GM12872 (cell line): ENCODE measurements around the gene NRG4.

ENCODE experiments used
- CTCF ChIP-seq: IDR thresholded peaks from 3 replicates; pipeline ENCODE4 v1.5.1; 2011; ENCODE audit warnings: low read depth, mild to moderate bottlenecking, low read length, moderate library complexity; ENCODE audit not compliant: insufficient read depth

NRG4 gene

GRCh38 chr15:75989045-75989444 is 23.2 kb downstream of the NRG4 start:
- no peak for TF ChIP-seq CTCF

GRCh38 chr15:75985971-75986370 is 26.3 kb downstream of the NRG4 start:
- TF ChIP-seq CTCF: no peak

- no peak for TF ChIP-seq CTCF
Measured at GRCh38 chr15:75982468-75982867, 29.8 kb downstream of the NRG4 start.

GRCh38 chr15:75981149-75981815 is 30.9 kb downstream of the NRG4 start:
- no peak for TF ChIP-seq CTCF

- no peak for TF ChIP-seq CTCF
Measured at GRCh38 chr15:75966073-75966472, 46.2 kb downstream of the NRG4 start.

- no peak for TF ChIP-seq CTCF
Measured at GRCh38 chr15:75961331-75961730, 50.9 kb downstream of the NRG4 start.

GRCh38 chr15:75955720-75956119 is 56.5 kb downstream of the NRG4 start:
- TF ChIP-seq CTCF: no peak

GRCh38 chr15:75952525-75952924 is 59.7 kb downstream of the NRG4 start:
- TF ChIP-seq CTCF: no peak
